Activated CD8-positive, alpha-beta T cell treated with anti-CD3 and anti-CD28 coated beads, Interleukin-2, amount 10 ng/mL, durations not matched to agents 7 days and 5 days (primary cell): Measurements from ENCODE around the gene RAB3D. TPM values are rescaled to one million over a fixed set of nuclear protein-coding genes. Genes with fewer than 3 reads are reported as not detected.
"Not testable (repeated sequence)": the region's sequence is repeated elsewhere in the genome, so short reads cannot be mapped to it uniquely, and the experiment has no call there.

Source experiments
- ATAC-seq: fragments of 150-1000 bp; cut with Tn5 transposase; one replicate; pipeline ENCODE4 v1.10.0; 2021; ENCODE audit warnings: moderate library complexity
- CTCF ChIA-PET: fragments of 350-600 bp; sonication (Branson Sonifier 250); formaldehyde crosslinking; loops from one replicate; lab custom pipeline; 2021; ENCODE audit warnings: antibody characterized with exemption; lab: Charles Lee
- POLR2A ChIA-PET: fragments of 350-600 bp; sonication (Branson Sonifier 250); formaldehyde crosslinking; loops from one replicate; lab custom pipeline; 2021; ENCODE audit warnings: antibody characterized with exemption; lab: Charles Lee
- DNase-seq: peaks from one replicate; pipeline ENCODE4 v3.0.0-alpha.2; 2020
- H3K27ac Mint-ChIP-seq: one replicate; pipeline ENCODE4 v1.8.0; 2021; ENCODE audit warnings: mild to moderate bottlenecking, mixed read lengths
- H3K27me3 Mint-ChIP-seq: one replicate; pipeline ENCODE4 v1.8.0; 2021; ENCODE audit warnings: low read depth, mixed read lengths
- H3K36me3 Mint-ChIP-seq: one replicate; pipeline ENCODE4 v1.8.0; 2021; ENCODE audit warnings: low read depth, mixed read lengths
- H3K4me1 Mint-ChIP-seq: one replicate; pipeline ENCODE4 v1.8.0; 2021; ENCODE audit warnings: low read depth, mixed read lengths
- H3K4me3 Mint-ChIP-seq: one replicate; pipeline ENCODE4 v1.8.0; 2021; ENCODE audit warnings: mild to moderate bottlenecking, mixed read lengths
- H3K9me3 Mint-ChIP-seq: one replicate; pipeline ENCODE4 v1.8.0; 2022; ENCODE audit warnings: mixed read lengths; ENCODE audit not compliant: insufficient read depth
- total RNA-seq, 2 experiments: library from RNA; stranded (reverse); gene quantifications; one replicate each; pipeline ENCODE4 v1.2.3, GENCODE V29; 2021

Gene RAB3D, protein sequence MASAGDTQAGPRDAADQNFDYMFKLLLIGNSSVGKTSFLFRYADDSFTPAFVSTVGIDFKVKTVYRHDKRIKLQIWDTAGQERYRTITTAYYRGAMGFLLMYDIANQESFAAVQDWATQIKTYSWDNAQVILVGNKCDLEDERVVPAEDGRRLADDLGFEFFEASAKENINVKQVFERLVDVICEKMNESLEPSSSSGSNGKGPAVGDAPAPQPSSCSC
- 1 to 10 TPM; 7.6 to 7.9 TPM for total RNA-seq

DNA sequence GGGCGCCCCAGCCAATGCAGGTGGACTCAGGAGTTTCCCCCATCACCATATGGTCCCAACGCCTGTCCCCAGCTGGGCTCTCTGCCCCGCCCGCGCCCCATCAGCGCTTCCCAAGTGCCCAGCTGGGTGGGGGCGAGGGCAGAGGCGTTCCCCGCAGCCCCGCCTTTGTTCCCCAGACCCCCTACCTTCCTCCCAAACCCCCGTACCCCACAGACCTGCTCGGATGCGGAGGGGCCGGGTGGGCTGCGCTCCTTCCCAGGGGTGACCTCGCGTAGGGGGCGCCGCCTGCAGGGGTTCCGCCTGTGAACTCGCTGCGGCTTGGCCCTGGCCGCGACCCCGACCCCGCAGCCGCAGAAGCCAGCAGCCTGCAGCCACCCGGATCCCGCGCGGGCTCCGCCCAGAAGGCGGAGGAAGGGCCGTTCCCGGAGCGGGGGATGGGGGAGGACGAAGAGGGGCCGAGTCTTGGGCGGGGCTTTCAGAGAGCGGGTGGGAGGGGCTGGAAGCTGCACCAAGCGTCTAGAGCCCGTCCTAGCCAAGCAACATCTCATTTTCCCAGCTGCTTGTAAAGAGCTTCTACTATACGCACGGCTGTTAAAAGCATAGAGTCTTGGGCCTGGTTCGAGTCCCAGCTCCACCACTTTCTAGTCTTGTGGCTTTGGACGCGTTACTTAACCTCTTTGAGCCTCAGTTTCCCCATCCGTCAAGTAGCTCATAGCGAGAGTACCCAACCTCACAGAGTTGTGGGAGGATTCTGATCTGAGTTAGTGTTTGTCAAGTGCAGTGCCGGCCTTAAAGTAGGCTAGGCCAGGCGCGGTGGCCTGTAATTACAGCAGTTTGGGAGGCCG lies at the start of gene RAB3D:
Gene RAB3D, minus strand, starts transcription at position 404 of the 845 bp plus-strand sequence. CDS start 2,258 bp downstream, outside the sequence.
- ATAC-seq, result peak; percentile 92
- Mint-ChIP-seq H3K4me1 (peaks cover 31% of the 10 kb centered on the region), H3K4me3 (peak within 1 kb of the TSS; percentile 73), H3K27me3 (no peaks in the 10 kb centered on the region), H3K27ac (no peak within 1 kb of the TSS), H3K36me3 (peaks cover 25% of the 10 kb centered on the region), H3K9me3 (no peaks in the 10 kb centered on the region)
- ChIA-PET CTCF (interaction anchor here (0.9 to 1.5 kb wide), 5 partner anchors 15 to 143 kb away, joined by 3 to 6 read pairs (median 4); no protein-coding TSS in a partner anchor), POLR2A (interaction anchor here (0.6 to 1.2 kb wide), 5 partner anchors 8 to 42 kb away, joined by 3 to 7 read pairs (median 3); partner anchors contain the start of gene SWSAP1)
- peak; percentile 89 for DNase-seq

DNA sequence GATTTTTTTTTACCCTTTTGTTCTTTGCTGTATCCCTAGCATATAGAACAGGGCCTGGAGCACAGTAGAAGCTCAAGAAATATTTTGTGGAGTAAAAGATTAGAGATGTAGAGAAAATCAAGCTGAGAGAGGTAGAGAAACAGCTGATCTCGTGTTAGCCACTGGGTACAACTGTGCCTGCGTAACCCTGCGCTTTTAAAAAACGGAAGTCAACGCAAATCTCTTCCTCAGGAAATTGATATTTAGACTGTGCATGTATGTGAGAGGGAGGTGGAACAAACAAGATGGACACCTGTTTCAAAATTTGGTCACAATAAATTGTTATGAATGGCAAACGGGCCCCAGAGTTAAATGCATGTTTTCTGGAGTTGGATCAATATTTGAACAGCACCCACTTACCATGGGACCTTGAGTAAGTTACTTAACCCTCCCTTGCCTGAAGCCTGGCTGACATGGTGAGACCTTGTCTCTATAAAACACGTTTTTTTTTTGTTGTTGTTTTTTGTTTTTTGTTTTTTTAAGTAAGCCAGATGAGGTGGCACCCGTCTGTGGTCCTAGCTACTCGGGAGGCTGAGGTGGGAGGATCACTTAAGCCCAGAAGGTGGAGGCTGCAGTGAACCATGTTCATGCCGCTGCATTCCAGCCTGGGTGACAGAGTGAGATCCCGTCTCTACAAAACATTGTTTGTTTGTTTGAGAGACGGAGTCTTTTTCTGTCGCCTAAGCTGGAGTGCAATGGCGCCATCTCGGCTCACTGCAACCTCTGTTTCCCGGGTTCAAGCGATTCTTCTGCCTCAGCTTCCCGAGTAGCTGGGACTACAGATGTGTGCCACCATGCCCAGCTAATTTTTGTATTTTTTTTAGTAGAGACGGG lies 47.9 kb upstream of the RAB3D start:
- H3K27me3 Mint-ChIP-seq, result peaks cover 12% of the 10 kb centered on the region
- CTCF ChIA-PET, result interaction anchor here (1.0 to 1.2 kb wide), 2 partner anchors 10 to 65 kb away, joined by 4 read pairs; no protein-coding TSS in a partner anchor
- POLR2A ChIA-PET, result no interaction called here
- H3K9me3 Mint-ChIP-seq, result no peaks in the 10 kb centered on the region
- ATAC-seq (no peak), DNase-seq (no peak)
- H3K4me1 Mint-ChIP-seq, result peaks cover 14% of the 10 kb centered on the region
- no peak overlapping the region for H3K27ac Mint-ChIP-seq
- no peak overlapping the region for H3K4me3 Mint-ChIP-seq
- H3K36me3 Mint-ChIP-seq, result no peaks in the 10 kb centered on the region

DNA sequence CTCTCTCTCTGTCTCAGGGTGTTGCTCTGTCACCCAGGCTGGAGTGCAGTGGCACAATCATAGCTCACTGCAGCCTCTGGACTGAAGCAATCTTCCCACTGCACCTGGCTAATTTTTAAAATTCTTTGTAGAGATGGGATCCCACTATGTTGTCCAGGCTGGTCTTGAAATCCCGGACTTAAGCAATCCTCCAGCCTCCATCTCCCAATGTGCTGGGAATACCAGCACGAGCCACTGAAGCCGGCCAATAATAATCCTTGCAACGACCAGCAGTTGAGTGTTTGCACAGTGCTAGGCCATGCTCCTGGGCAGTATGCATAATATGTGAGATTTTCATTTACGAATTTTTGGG lies 45.3 kb upstream of the RAB3D start:
- Mint-ChIP-seq H3K36me3 (peaks cover 3% of the 10 kb centered on the region), H3K9me3 (no peaks in the 10 kb centered on the region), H3K27ac (no peak overlapping the region), H3K27me3 (peaks cover 12% of the 10 kb centered on the region), H3K4me1 (peaks cover 33% of the 10 kb centered on the region), H3K4me3 (no peak overlapping the region)
- CTCF ChIA-PET, result no interaction called here
- POLR2A ChIA-PET, result no interaction called here
- no peak for DNase-seq
- no peak for ATAC-seq

DNA sequence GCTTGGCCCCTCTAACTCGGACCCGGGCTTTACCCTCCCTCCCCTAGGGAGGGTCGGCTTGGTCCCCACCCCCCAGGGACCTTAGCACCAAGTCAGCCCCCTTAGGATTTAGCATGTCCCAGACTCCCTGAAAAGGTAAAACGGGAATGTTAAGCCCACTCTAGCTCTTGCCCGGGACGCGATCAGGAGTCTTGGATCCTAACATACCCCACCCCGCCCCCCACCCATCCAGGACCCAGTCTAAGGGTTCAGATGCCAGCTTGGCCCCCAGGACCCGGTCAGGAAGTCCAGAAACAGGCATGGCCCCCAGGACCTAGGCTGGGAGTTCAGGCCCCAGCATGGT lies 44.2 kb upstream of the RAB3D start:
- Mint-ChIP-seq H3K4me3 (no peak overlapping the region), H3K9me3 (no peaks in the 10 kb centered on the region), H3K36me3 (peaks cover 3% of the 10 kb centered on the region), H3K27ac (no peak overlapping the region), H3K4me1 (peaks cover 38% of the 10 kb centered on the region), H3K27me3 (peaks cover 12% of the 10 kb centered on the region)
- no peak for ATAC-seq
- DNase-seq, result no peak
- ChIA-PET POLR2A (interaction anchor here (1.2 kb wide), 1 partner anchor 9 kb away, joined by 4 read pairs; the partner anchor contains the start of gene SWSAP1), CTCF (interaction anchor here (0.8 to 1.6 kb wide), 11 partner anchors 9 to 311 kb away, joined by 3 to 13 read pairs (median 5); partner anchors contain the start of genes CCDC159, ECSIT, ODAD3 and PRKCSH)

DNA sequence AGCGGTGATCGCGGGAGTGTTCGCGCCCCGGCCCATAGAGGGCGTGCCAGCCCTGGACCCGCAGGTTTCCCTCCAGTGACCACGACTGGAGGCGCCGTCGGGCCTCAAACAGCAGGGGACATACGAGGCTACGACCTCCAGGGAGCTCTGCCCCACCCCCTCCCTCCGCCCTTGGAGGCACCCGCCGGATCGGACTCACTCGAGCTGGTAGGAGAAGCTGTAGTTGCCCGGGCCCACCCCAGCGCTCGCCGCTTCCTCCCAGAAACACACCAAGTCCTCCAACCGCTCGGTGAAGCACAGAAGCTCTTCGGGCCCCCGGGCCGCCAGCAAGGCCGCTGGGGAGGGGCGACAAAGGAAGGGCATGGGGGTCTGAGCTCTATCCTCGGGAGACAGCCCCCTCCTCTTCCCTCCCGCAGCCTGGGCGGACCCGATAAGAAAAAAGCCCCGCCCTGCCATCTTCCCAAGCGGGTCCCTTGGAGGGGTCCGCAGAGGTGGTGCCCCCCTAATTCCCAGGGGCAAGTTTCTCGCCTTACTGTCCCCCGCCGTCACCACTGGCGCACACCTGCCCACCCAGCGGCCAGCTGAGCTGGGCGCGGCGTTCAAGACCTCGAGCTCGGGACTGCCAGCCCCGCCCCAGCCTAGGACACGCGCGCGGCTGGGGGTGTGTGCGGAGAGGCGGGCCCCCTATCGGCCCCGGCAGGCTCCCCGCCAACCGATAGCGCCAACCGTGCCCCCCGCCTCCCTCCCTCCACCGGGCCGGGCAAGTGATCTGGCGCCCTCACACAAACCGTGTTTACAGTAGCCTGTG lies 43.6 kb upstream of the RAB3D start:
- Mint-ChIP-seq H3K4me1 (peaks cover 42% of the 10 kb centered on the region), H3K27me3 (peaks cover 12% of the 10 kb centered on the region), H3K36me3 (peaks cover 5% of the 10 kb centered on the region), H3K9me3 (no peaks in the 10 kb centered on the region), H3K27ac (peak overlapping the region; percentile 75), H3K4me3 (peak overlapping the region; percentile 71)
- POLR2A ChIA-PET, result interaction anchor here (0.6 to 1.2 kb wide), 3 partner anchors 8 to 60 kb away, joined by 3 to 4 read pairs (median 4); partner anchors contain the start of gene SWSAP1
- DNase-seq (peak; percentile 67), ATAC-seq (no peak)
- CTCF ChIA-PET, result interaction anchor here (0.8 to 1.6 kb wide), 17 partner anchors 9 to 312 kb away, joined by 3 to 13 read pairs (median 4); partner anchors contain the start of genes CCDC159, ECSIT, ODAD3 and PRKCSH

DNA sequence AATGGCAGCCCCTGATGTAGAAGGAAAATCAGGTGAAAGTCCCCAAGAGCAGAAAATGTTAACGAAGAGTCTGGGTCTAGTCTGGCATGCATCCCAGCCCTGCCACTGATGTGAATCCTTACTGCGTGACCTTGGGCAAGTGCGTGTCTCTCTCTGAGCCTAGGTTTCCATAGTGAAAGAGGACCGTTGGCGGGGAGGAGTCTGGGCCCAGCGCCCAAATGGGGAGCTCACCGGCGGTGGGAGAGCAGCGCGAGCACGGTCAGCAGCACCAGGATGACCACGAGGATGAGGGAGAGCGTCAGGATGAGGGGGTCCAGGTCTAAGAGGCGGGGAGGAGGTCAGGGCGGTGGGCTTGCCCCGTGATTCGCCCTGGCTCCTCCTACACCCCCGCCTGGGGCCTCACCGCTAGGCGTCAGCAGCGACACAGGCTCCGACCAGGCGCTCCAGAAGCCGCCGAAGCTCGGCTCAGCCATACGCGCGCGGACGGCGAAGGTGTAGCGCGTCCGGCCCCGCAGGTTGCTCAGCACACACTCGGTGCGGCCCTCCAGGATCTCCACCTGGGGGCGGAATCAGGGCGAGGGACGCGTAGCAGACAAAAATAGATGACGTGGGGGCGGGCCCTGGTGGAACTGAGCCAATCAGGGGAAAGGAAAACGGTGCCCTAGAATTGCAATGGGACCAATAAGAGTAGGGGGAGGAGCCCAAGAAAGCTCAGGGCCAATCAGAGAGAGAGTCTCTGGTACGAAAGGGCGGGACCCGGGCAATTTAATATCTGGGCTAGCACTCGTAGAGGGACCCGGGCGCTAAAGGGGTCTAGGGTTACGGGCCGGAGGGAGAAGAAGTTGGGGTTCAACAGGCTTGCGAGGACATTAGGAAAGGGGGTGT lies 41.4 kb upstream of the RAB3D start:
- Mint-ChIP-seq H3K27me3 (peaks cover 12% of the 10 kb centered on the region), H3K36me3 (peaks cover 19% of the 10 kb centered on the region), H3K4me1 (peaks cover 54% of the 10 kb centered on the region), H3K4me3 (peak overlapping the region; percentile 84), H3K9me3 (no peaks in the 10 kb centered on the region), H3K27ac (peak overlapping the region; percentile 98)
- DNase-seq (peak; percentile 99), ATAC-seq (peak; percentile 86)
- CTCF ChIA-PET, result interaction anchor here (0.6 to 2.7 kb wide), 41 partner anchors 10 to 663 kb away, joined by 3 to 36 read pairs (median 5); partner anchors contain the start of genes CCDC159, DNM2, ECSIT and ELAVL3
- POLR2A ChIA-PET, result interaction anchor here (0.5 to 1.8 kb wide), 19 partner anchors 10 to 1413 kb away, joined by 3 to 7 read pairs (median 3); partner anchors contain the start of genes LDLR, ODAD3, RAB3D and ZNF653

DNA sequence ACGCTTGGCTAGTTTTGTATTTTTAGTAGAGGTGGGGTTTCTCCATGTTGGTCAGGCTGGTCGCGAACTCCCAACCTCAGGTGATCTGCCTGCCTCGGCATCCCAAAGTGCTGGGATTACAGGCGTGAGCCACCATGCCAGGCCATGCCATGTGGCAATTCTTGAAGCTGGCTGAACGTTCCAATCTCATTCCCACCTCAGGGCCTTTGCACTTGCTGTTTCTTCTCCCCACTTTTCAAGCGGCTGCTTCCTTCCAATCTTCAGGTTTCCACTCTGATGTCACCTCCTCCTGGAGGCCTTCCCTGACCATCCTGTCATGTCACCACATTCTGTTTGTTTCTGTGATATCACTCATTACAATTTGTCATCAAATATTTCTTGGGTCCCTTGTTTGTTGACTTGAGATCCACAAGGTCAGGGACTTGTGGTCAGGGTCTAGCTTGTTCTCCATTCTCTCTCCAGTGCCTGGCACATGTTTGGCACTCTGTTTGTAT lies 40.4 kb upstream of the RAB3D start:
- Mint-ChIP-seq H3K4me3 (peak overlapping the region; percentile 84), H3K4me1 (peaks cover 58% of the 10 kb centered on the region), H3K36me3 (peaks cover 23% of the 10 kb centered on the region), H3K27ac (peak overlapping the region; percentile 98), H3K9me3 (no peaks in the 10 kb centered on the region), H3K27me3 (peaks cover 12% of the 10 kb centered on the region)
- ATAC-seq (no peak), DNase-seq (no peak)
- POLR2A ChIA-PET, result interaction anchor here (1.4 kb wide), 1 partner anchor 291 kb away, joined by 7 read pairs; the partner anchor contains the start of gene LDLR
- CTCF ChIA-PET, result interaction anchor here (0.6 to 2.7 kb wide), 12 partner anchors 10 to 103 kb away, joined by 3 to 36 read pairs (median 16); partner anchors contain the start of genes CCDC159, ODAD3, PRKCSH and TMEM205

DNA sequence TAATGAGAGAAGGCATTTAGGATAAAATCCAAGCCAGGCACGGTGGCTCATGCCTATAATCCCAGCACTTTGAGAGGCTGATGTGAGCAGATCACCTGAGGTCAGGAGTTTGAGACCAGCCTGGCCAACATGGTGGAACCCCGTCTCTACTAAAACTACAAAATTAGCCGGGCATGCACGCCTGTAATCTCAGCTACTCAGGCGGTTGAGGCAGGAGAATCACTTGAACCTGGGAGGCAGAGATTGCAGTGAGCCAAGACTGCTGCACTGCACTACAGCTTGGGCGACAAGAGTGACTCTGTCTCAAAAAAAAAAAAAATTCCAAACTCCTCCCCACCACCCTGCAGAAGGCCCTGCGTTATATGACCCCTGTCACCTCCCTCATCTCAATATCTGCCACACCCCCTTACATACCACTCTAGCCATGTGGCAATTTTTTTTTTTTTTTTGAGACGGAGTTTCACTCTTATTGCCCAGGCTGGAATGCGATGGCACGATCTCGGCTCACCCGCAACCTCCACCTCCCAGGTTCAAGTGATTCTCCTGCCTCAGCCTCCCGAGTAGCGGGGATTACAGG lies 39.9 kb upstream of the RAB3D start:
- Mint-ChIP-seq H3K4me1 (peaks cover 58% of the 10 kb centered on the region), H3K36me3 (peaks cover 23% of the 10 kb centered on the region), H3K27ac (peak overlapping the region; percentile 39)
- not testable (repeated sequence) for H3K27me3 Mint-ChIP-seq, ATAC-seq, H3K9me3 Mint-ChIP-seq, DNase-seq, H3K4me3 Mint-ChIP-seq
- ChIA-PET POLR2A (interaction anchor here (1.4 kb wide), 1 partner anchor 290 kb away, joined by 7 read pairs; the partner anchor contains the start of gene LDLR), CTCF (interaction anchor here (1.1 to 2.7 kb wide), 4 partner anchors 9 to 85 kb away, joined by 3 to 25 read pairs (median 12); no protein-coding TSS in a partner anchor)
